GM19372 (cell line): ENCODE data around the gene ATP5F1D.

Source experiments
- ATAC-seq: cut with Tn5 transposase; IDR thresholded peaks from one replicate; pipeline ENCODE4 v1.9.1; 2021; ENCODE audit warnings: mild to moderate bottlenecking, low read depth, moderate library complexity; ENCODE audit not compliant: unreplicated experiment

ATP5F1D gene

DNA sequence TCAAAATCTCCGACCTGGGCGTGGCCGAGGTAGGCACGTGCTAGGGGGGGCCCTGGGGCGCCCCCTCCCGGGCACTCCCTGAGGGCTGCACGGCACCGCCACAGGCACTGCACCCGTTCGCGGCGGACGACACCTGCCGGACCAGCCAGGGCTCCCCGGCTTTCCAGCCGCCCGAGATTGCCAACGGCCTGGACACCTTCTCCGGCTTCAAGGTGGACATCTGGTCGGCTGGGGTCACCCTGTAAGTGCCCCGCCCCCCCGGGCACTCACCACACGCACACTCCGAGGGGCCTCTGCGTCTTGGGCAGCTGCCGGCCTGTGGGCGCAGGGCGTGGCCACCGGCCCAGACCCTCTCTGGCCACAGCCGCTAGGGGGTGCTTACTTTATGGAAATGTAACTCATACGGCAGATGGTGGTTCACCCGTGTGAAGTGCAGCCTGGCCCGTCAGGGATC lies 21.0 kb upstream of the ATP5F1D start:
- no peak for ATAC-seq

DNA sequence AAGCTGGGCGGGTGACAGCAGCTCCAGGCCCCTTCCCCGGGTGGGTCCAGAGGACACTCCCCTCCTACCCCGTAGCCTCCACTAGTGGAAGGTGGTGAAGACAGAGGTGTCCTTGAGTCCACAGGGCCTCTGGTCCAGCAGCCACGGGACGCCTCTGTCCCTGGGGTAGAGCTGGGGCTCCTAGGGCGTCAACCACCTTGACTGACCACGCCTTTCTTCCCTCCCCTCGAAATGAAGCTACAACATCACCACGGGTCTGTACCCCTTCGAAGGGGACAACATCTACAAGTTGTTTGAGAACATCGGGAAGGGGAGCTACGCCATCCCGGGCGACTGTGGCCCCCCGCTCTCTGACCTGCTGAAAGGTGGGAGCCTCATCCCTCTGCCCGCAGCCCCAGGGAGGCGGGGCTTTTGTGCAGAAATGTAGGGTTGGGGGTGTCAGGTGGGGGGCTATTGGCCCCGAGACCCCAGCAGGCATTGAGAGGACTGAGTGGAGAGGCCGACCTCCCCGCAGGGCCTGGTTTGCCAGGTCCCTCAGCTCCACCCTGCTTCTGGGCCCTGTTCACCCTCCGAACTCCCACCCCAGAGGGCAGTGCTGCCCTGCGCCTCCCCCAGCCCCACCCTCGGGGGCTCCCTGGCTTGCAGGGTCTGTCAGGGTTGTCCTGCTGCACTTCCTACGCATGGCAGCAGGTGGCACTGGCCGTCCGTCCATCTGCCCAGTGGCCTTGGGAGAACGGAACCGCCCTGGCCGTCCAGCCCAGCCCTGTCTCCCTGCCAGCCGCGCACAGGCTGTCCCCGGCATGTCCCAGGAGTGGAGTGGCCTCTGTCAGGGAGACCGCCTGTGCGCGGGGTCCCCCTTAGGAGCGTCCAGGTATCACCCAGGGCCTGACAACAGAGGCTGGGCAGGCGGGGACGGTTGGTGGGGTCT lies 20.3 kb upstream of the ATP5F1D start:
- ATAC-seq, result no peak

DNA sequence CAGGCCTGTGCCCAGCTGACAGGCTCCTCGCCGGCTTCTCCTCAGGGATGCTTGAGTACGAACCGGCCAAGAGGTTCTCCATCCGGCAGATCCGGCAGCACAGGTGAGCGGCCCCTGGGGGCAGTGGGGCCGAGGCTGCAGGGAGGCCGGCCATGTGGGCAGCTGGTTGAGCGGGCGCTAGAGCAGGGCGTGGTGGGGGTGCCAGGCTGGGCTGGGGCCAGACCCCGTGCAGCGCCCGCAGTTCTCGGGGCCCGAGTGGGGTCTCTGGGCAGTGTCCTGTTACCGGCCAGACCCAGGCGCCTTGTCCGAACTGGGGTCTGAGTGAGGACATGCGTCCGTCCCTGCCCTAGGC lies 19.7 kb upstream of the ATP5F1D start:
- no peak for ATAC-seq

DNA sequence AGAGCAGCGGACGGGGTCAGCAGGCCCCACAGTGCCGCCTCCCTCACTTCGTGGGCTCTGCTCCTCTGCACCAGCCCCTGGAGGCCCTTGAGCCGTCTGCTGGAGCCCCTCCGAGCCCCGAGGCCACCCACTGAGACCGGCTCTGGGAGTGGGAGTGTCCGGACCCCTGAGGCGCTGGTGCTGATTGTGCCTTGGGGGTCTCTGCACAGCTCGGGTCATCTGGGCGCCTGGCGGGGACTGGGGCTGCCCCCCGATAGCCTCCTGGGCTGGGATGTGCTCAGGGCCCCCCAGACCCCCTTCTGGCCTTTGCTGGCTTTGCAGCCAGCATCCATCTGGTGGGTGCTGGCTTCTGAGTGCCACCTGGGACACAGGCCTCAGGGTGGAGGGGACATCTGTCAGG lies 19.2 kb upstream of the ATP5F1D start:
- ATAC-seq, result no peak

DNA sequence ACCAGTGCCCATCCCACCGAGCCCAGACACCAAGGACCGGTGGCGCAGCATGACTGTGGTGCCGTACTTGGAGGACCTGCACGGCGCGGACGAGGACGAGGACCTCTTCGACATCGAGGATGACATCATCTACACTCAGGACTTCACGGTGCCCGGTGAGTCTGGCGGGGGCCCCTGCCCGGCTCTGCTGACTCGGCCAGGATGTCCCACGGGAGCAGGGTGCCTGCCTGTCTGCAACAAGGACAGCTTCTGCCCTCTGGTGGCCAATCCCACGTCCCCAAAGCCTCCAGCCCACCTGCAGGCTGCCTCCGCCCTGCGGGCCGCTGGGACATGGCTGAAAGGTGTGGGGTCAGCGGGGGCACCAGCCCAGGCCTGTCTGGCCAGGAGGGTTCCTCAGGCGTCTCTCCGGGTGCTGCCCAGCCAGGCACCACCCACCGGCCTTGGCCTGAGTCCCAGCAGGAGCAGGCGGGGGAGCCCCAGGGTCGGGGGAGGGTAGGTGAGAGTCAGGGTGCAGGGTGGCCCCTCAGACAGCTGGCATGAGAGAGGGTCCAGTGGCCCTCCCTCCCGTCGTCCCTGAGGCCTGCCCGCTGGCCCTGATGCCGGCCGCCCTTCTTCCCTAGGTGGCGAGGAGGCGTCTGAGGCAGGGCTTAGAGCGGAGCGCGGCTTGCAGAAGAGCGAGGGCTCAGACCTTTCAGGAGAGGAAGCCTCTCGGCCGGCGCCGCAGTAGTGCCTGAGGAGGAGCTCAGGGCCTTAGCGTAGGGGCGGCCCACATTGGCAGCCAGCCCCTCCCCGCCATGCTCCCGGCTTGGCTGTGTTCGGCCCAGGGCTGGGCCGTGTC lies 18.3 kb upstream of the ATP5F1D start:
- no peak for ATAC-seq

DNA sequence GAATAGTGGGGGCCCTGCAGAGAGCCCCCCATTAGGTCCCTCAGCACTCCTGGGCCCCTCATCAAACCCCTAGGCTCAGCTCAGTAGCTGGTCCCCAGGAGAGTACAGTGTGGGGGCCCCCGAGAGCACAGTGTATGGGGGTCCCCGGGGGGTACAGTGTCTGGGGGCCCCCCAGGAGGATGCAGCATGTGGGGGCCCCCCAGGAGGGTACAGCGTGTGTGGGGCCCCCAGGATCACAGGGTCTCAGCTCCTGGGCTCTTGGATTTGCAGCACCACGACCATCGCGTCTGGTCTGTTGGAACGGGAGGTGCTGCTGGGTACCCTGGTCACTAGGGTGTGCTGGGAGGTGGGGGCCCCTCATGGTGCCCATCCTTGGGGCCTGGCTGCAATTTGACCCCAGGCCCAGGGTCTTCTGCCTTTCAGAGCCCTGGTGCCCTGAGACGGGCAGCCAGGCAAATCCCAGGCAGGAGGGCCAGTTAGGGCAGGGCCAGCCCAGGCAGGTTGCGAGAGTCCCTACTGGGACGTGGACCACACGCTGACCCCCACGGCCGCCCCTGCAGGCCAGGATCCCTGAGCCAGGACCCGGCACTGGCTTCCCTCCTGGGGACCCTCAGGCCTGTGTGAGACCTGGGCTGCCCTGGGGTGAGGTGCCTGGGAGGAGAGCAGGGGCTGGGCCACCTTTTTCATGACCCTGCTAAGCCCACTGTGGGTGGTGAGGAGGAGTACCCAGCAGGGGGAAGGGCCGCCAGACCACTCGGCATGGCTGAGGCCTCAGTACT lies 17.3 kb upstream of the ATP5F1D start:
- ATAC-seq, result no peak

DNA sequence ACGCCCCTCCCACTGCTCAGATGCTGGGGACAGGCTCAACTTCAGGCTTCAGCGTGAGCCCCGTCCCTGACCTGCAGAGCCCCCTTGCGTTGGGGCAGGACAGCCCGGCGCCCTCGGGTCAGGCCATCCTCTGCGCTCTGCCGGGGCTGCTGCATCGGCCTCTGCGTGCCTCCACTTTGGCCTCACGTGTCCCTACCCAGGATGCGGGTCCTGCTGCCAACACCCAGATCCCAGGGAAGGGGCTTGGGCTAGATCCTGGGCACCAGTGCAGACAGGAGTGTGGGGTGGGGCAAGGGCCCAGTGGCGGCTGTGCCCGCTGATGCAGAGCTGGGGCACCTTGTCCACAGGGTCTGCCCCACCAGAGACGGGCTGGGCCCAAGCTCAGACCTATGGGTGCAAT lies 16.7 kb upstream of the ATP5F1D start:
- no peak for ATAC-seq

DNA sequence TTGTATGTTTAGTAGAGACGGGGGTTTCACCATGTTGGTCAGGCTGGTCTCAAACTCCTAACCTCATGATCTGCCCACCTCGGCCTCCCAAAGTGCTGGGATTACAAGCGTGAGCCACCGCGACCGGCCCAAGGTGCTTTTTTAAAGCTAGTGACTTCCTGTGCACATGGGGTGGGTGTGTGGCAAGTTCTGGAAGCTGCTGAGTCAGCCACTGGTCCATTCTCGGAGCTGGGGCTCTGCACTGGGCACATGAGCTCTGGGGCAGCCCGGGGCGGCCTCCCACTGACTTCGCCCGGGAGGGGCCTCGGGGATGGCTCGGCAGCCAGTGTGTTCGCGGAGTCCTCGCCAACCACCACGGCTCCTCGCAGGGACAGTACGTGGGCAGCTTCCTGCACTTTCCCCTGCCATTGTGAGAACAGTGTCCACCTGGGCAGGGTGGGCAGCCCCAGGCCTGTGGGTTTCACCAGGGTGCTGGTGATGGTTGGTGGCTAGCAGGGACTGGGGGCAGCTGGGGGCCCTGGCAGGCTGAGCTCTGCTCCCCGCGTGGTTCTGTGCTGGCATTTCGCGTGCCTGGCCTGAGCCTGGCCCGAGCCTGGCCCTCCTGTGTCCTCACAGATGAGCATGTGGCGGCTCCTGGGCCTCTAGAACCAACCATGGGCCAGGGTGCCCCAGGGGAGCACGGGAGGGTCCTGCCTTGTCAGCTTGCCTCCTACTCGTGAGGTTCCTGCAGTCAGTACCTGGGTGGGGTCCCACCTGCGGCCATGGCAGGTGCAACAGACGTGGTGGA lies 15.9 kb upstream of the ATP5F1D start:
- ATAC-seq, result no peak

DNA sequence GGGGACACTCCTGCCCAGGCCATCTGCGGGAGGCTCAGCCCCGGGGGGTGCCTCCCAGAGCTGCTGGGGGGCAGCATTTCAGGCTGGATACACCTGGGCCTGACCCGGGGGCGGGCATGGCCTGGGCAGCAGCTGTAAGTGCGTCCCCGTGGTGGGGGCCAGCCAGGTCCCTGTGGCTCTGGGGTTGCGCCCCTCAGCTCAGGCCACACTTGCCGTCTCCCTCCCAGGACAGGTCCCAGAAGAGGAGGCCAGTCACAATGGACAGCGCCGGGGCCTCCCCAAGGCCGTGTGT lies 15.4 kb upstream of the ATP5F1D start:
- ATAC-seq, result no peak

DNA sequence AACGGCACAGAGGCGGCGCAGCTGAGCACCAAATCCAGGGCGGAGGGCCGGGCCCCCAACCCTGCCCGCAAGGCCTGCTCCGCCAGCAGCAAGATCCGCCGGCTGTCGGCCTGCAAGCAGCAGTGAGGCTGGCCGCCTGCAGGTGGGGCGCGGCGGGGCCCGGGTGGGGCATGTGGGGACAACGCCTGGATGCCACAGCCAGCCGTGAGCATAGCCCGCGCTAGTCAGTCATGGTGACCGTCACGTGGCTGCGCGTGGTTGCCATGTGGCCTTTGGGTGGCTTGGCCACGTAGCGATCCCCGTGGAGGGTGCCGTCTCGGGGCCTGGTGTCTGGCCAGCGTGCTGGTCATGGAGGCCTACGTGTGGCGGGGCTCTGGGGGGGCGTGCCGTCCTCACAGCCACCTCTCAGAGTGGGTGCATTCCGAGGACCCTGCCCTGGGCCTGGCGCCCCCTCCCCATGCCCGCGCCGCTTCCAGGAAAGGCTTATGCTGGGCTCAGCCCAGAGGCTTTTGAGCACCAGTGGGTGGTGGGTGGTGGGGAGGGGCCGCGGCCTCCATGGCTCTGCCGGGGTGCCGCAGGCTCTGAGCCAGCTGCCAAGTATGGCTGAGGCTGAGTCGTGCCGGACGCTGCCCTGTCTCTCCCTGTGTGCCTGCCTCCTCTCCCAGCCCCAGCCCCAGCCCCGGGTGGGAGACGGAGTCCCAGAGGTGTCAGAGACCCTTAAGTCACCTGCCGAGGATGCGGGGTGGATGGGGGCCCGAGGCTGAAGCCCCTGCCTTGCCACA lies 14.8 kb upstream of the ATP5F1D start:
- no peak for ATAC-seq

DNA sequence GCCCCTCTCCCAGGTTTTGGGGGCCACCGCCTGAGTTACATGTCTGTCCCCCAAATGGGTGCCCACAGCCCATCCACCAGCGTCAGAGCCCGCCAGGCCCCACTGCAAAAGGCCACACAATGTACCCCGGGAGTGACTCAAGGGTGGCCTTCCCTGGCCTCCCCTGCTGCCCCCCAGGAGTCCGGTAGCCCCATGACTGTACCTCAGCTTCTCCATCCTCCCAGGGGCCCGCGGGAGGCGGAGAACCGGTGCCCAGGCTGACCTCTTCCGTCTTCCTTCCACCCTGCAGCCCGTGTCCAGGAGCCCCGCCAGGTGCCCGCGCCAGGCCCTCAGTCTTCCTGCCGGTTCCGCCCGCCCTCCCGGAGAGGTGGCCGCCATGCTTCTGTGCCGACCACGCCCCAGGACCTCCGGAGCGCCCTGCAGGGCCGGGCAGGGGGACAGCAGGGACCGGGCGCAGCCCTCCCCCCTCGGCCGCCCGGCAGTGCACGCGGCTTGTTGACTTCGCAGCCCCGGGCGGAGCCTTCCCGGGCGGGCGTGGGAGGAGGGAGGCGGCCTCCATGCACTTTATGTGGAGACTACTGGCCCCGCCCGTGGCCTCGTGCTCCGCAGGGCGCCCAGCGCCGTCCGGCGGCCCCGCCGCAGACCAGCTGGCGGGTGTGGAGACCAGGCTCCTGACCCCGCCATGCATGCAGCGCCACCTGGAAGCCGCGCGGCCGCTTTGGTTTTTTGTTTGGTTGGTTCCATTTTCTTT lies 14.1 kb upstream of the ATP5F1D start:
- no peak for ATAC-seq

DNA sequence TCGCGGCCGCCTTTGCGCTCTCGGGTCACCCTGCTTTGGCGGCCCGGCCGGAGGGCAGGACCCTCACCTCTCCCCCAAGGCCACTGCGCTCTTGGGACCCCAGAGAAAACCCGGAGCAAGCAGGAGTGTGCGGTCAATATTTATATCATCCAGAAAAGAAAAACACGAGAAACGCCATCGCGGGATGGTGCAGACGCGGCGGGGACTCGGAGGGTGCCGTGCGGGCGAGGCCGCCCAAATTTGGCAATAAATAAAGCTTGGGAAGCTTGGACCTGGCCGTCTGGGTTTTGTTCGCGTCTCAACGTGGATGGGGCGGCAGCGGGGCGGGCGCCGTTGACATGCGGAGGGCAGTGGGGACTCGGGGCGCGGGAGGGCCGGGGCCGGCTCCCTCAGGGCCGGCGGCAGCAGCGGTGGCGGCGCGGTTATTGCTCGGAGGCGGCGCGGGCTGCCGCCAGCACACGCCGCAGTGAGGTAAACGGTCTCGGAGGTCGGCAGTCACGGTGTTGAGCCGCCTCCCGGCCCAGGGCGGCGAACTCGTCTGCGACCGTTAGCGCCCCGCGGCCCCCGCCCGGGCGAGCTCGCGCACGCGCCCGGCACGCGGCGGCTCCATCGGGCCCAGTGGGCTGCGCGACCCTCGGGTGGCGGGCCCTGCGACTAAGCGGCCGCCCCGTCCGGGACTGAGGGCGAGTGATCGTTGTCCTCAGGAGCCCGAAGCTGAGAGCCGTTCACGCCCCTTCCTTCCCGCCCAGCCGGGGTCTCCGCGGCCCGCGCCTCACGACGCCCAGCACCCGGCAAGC lies 13.2 kb upstream of the ATP5F1D start:
- ATAC-seq, result no peak

DNA sequence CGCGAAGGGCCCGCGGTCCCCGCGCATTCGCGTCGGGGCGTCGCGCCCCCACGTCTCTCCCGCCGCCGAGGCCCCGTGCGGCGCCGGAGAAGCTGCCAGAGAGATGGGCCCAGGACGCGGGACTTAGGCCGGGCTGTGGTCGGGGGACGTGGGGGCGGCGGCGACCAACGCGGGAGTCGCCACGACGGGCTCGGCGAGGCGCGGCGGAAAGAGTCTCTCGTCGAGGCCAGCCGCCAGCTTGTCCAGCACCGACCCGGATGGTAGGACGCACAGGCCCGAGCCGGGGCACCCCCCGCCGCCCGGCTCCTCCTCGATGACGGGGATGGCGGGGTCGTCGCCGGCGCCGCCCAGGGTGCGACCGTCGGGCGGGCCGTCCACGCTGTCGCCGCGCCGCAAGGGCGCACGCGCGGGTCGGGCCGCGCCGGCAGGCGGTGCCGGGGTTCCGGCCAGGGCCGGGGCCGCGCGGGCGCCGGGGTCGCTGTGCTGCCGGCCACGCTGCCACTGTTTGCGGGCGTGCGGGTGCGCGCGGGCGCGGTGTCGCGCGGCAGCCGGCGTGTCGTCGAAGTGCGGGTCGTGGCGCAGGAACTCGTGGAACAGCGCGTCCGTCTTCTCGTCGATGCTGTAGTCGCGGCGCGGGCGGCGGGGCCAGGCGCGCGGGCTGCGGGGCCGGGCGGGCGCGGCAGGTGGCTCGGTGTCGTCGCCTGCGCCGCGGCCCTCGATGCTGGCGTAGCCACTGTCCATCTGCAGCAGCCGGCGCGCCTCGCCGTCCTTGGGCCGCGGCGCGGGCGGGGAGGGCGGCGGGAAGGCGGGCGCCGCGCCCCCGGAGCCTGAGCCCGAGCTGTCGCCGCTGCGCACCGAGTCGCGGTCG lies 12.3 kb upstream of the ATP5F1D start:
- no peak for ATAC-seq

DNA sequence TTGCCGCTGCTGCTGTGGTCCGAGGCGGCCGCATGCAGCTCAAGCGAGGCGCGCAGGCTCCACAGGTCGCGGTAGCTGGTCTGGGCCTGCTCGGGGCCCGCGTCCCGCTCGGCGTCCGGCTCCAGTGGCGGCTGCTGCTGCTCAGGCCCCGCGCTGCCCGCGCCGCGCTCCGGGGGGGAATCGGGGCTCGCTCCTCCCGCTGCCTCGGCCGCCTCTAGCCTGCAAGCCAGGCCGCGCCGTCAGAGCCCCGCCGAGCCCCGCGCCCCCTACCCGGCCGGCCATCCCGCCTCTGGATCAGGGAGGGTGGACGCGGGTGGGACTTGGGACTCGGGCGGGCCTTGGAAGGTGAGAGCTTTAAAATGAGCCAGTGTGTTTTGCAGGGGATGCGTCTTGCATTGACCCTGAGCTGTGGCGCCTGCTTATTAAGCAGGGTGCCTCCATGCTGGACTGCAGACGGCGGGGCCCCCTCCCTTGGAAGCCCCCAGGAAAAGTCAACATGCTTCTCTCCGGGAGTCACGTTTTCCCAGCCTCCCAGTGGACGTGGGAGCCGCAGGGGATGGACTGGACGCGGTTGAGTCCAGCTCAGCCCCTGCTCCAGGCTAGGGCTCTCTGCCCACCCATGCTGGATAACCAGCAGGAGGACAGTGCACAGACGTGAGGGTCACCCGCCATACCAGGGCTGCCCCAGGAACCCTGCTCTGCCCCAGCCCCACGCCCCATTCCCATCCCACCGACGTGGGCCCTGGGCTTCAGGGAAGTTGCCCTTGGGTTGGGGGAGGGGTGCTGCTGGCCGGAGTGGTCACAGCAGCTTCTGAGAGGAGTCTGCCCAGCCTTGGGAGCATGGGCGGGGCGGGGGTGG lies 11.4 kb upstream of the ATP5F1D start:
- ATAC-seq, result no peak

DNA sequence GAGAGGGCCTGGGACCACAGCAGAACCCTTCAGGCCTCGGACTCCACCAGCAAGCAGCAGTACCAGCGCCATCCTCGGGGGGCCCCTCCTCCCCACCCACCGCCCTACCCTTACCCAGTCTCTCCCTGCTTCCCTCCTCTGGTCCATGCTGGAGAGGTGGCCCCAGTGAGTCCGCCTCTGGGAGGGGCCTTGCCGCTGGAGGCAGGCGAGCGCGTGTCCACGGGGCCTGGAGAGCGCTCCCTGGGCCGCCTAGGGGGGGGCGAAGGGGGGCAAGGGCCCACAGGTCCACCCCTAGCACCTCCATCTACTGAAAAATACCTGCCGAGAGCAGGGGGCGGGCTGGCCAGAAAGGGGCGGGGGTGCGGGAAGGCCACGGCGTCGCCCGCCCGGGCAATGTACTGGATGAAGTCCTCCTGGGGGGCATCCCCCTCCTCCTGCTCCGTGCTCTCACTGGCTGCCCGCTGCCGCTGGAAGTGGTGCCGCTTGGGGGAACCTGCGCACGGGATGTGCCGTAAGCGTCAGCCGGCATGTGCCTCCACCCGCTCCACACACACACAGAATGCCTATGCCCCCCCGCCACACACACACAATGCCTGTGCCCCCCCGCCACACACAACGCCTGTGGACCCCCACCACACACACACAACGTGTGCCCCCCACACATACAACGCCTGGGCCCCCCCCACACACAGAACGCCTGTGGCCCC lies 10.6 kb upstream of the ATP5F1D start:
- ATAC-seq, result no peak
